SK-N-SH treated with all-trans-retinoic acid at 6 μM for 48 hours (cell line): ENCODE data around the gene SLC13A3.

Experiments used
- ATAC-seq: fragments of 200-7000 bp; cut with Tn5 transposase; 3 replicates; pipeline ENCODE4 v1.9.1; 2020; ENCODE audit warnings: mild to moderate bottlenecking, moderate library complexity
- ARNTL ChIP-seq: fragments of 450-650 bp; formaldehyde crosslinking; IDR thresholded peaks from 2 replicates; pipeline ENCODE4 v1.5.0; 2020; ENCODE audit warnings: low read depth, mild to moderate bottlenecking, moderate library complexity, borderline replicate concordance
- CREB5 ChIP-seq: fragments of 250-450 bp; sonication (Bioruptor Pico); IDR thresholded peaks from 2 replicates; pipeline ENCODE4 v1.5.1; 2020; ENCODE audit warnings: low read depth, mild to moderate bottlenecking, moderate library complexity
- CSDC2 ChIP-seq: fragments of 250-450 bp; sonication (Bioruptor Pico); IDR thresholded peaks from 2 replicates; pipeline ENCODE4 v1.5.0; 2020; ENCODE audit warnings: mild to moderate bottlenecking, moderate library complexity
- ESRRG ChIP-seq: fragments of 250-450 bp; sonication (Bioruptor Pico); IDR thresholded peaks from 2 replicates; pipeline ENCODE4 v1.6.1; 2021; ENCODE audit warnings: mild to moderate bottlenecking
- GLIS3 ChIP-seq: fragments of 250-450 bp; sonication (Bioruptor Pico); IDR thresholded peaks from 2 replicates; pipeline ENCODE4 v1.5.0; 2020; ENCODE audit warnings: mild to moderate bottlenecking, moderate library complexity
- ISL1 ChIP-seq: fragments of 250-450 bp; sonication (Bioruptor Pico); IDR thresholded peaks from 2 replicates; pipeline ENCODE4 v2.1.2; 2022; ENCODE audit warnings: mild to moderate bottlenecking, moderate library complexity
- OSR1 ChIP-seq: fragments of 250-450 bp; sonication (Bioruptor Pico); IDR thresholded peaks from 2 replicates; pipeline ENCODE4 v1.8.0; 2022; ENCODE audit warnings: moderate library complexity, mild to moderate bottlenecking, inconsistent platforms
- PATZ1 ChIP-seq: fragments of 250-450 bp; sonication (Bioruptor Pico); IDR thresholded peaks from 2 replicates; pipeline ENCODE4 v1.8.0; 2020; ENCODE audit warnings: mild to moderate bottlenecking, moderate library complexity, borderline replicate concordance
- POU6F1 ChIP-seq: fragments of 250-450 bp; sonication (Bioruptor Pico); IDR thresholded peaks from 2 replicates; pipeline ENCODE4 v1.8.0; 2021; ENCODE audit warnings: low read depth, mild to moderate bottlenecking, moderate library complexity, borderline replicate concordance
- PPARA ChIP-seq: fragments of 250-450 bp; sonication (Bioruptor Pico); IDR thresholded peaks from 2 replicates; pipeline ENCODE4 v1.5.0; 2020; ENCODE audit warnings: mild to moderate bottlenecking, borderline replicate concordance
- RARB ChIP-seq: fragments of 250-450 bp; sonication (Bioruptor Pico); IDR thresholded peaks from 2 replicates; pipeline ENCODE4 v1.8.0; 2021; ENCODE audit warnings: mild to moderate bottlenecking, moderate library complexity
- SNAI2 ChIP-seq: fragments of 250-450 bp; sonication (Bioruptor Pico); IDR thresholded peaks from 2 replicates; pipeline ENCODE4 v1.5.0; 2020; ENCODE audit warnings: mild to moderate bottlenecking, moderate library complexity
- TOX ChIP-seq: fragments of 250-450 bp; sonication (Bioruptor Pico); IDR thresholded peaks from 2 replicates; pipeline ENCODE4 v1.8.0; 2021; ENCODE audit warnings: mild to moderate bottlenecking, moderate library complexity, borderline replicate concordance
- TSHZ2 ChIP-seq: fragments of 250-450 bp; sonication (Bioruptor Pico); IDR thresholded peaks from 2 replicates; pipeline ENCODE4 v1.5.0; 2020; ENCODE audit warnings: mild to moderate bottlenecking, moderate library complexity
- ZC3H10 ChIP-seq: fragments of 250-450 bp; sonication (Bioruptor Pico); IDR thresholded peaks from 2 replicates; pipeline ENCODE4 v1.5.1; 2021; ENCODE audit warnings: mild to moderate bottlenecking, moderate library complexity
- ZFP3 ChIP-seq: fragments of 250-450 bp; sonication (Bioruptor Pico); IDR thresholded peaks from 2 replicates; pipeline ENCODE4 v1.5.0; 2020; ENCODE audit warnings: mild to moderate bottlenecking, moderate library complexity
- ZFP30 ChIP-seq: fragments of 450-650 bp; formaldehyde crosslinking; IDR thresholded peaks from 2 replicates; pipeline ENCODE4 v1.5.0; 2022; ENCODE audit warnings: mild to moderate bottlenecking, moderate library complexity
- ZNF565 ChIP-seq: fragments of 450-650 bp; formaldehyde crosslinking; conservative IDR thresholded peaks from 2 replicates; pipeline ENCODE4 v1.5.0; 2020; ENCODE audit warnings: low read depth, mild to moderate bottlenecking, moderate library complexity
- ZNF70 ChIP-seq: fragments of 450-650 bp; formaldehyde crosslinking; IDR thresholded peaks from 2 replicates; pipeline ENCODE4 v1.5.0; 2020; ENCODE audit warnings: mild to moderate bottlenecking, moderate library complexity
- ZNF8 ChIP-seq: fragments of 450-650 bp; formaldehyde crosslinking; IDR thresholded peaks from 2 replicates; pipeline ENCODE4 v1.5.0; 2020; ENCODE audit warnings: mild to moderate bottlenecking, moderate library complexity

SLC13A3 gene

GRCh38 chr20:46674253-46675083 lies 23.2 kb upstream of the SLC13A3 start:
- no peak for TF ChIP-seq ZFP30 (CRISPR knock-in tag)
- TF ChIP-seq RARB (CRISPR knock-in tag): no peak
- no peak for TF ChIP-seq ARNTL (CRISPR knock-in tag)
- TF ChIP-seq ISL1 (CRISPR knock-in tag): no peak
- no peak for TF ChIP-seq PPARA (CRISPR knock-in tag)
- TF ChIP-seq CSDC2: no peak
- TF ChIP-seq CREB5 (CRISPR knock-in tag): no peak
- no peak for TF ChIP-seq SNAI2
- no peak for TF ChIP-seq ESRRG (CRISPR knock-in tag)
- no peak for TF ChIP-seq ZNF70 (CRISPR knock-in tag)
- ATAC-seq: no peak

- no peak for ATAC-seq
- no peak for TF ChIP-seq ZFP30 (CRISPR knock-in tag)
- no peak for TF ChIP-seq GLIS3 (CRISPR knock-in tag)
- TF ChIP-seq ZC3H10 (CRISPR knock-in tag): no peak
- no peak for TF ChIP-seq RARB (CRISPR knock-in tag)
- TF ChIP-seq PPARA (CRISPR knock-in tag): no peak
- TF ChIP-seq TOX (CRISPR knock-in tag): no peak
- TF ChIP-seq ZNF565 (CRISPR knock-in tag): no peak
- no peak for TF ChIP-seq ARNTL (CRISPR knock-in tag)
- TF ChIP-seq CREB5 (CRISPR knock-in tag): no peak
- TF ChIP-seq POU6F1 (CRISPR knock-in tag): no peak
- TF ChIP-seq TSHZ2 (CRISPR knock-in tag): no peak
Measured at GRCh38 chr20:46673394-46674252, 22.4 kb upstream of the SLC13A3 start.

GRCh38 chr20:46672543-46673148 lies 21.4 kb upstream of the SLC13A3 start:
- ATAC-seq: no peak
- TF ChIP-seq SNAI2 (no peak), PPARA (CRISPR knock-in tag) (no peak), ZNF70 (CRISPR knock-in tag) (no peak), ZC3H10 (CRISPR knock-in tag) (no peak), OSR1 (no peak), ESRRG (CRISPR knock-in tag) (no peak), ZNF565 (CRISPR knock-in tag) (no peak), ZFP30 (CRISPR knock-in tag) (no peak), ZFP3 (CRISPR knock-in tag) (no peak), ZNF8 (CRISPR knock-in tag) (no peak), PATZ1 (CRISPR knock-in tag) (no peak), TSHZ2 (CRISPR knock-in tag) (no peak), ISL1 (CRISPR knock-in tag) (no peak), TOX (CRISPR knock-in tag) (no peak)
